ENCODE measurements around the gene MUSTN1. TPM values are rescaled to one million over a fixed set of nuclear protein-coding genes. Genes with fewer than 3 reads are reported as not detected.
A peak's percentile ranks its signal among the peaks of the same experiment; 100 is the strongest.

MUSTN1 gene
- total and polyA plus RNA-seq, 11 donors, result 13.5 to 207 (median 32.4) TPM

- H3K4me1 ChIP-seq, result peaks cover 5 to 45% (median 24%) of the 10 kb centered on the region in 12 donors
- ATAC-seq (peak; percentile 66 to 84 (median 72)), DNase-seq (peak; percentile 53 to 74 (median 66))
- intact Hi-C loops (cut with DNase I), result loop anchor here in 1 of 10 donors (5.0 kb wide), 1 partner anchor 64 kb away; the partner anchor contains the start of gene NEK4
- H3K4me3 ChIP-seq, result peak overlapping the region in 1 of 12 donors; percentile 52
- TF ChIP-seq POLR2A (IDR thresholded peaks at IDR 0.05) (no peak), CTCF (IDR thresholded peaks at IDR 0.05) (no peak)
- H3K27ac ChIP-seq, result peak overlapping the region in 11 of 12 donors; percentile 32 to 90 (median 59)
- WGBS, 4 donors, result 62 to 73% (median 68%) methylated on average over 7 to 8 of the region's 8 CpGs
- H3K9me3 ChIP-seq, result no peaks in the 10 kb centered on the region
- peaks cover 0 to 36% (median 5%) of the 10 kb centered on the region in 9 donors for H3K36me3 ChIP-seq
- H3K27me3 ChIP-seq, result no peaks in the 10 kb centered on the region
Observed at GRCh38 chr3:52835766-52836470, 1.1 kb upstream of the MUSTN1 start.

GRCh38 chr3:52833202-52833601, 1.6 kb downstream of the MUSTN1 start:
- Histone ChIP-seq H3K27ac (peak overlapping the region in 1 of 12 donors; percentile 34), H3K36me3 (peaks cover 0 to 18% (median 0%) of the 10 kb centered on the region in 9 donors), H3K9me3 (no peaks in the 10 kb centered on the region), H3K4me1 (peaks cover 5 to 45% (median 23%) of the 10 kb centered on the region in 12 donors), H3K27me3 (no peaks in the 10 kb centered on the region), H3K4me3 (peak overlapping the region in 3 of 12 donors; percentile 26 to 52 (median 46))
- ATAC-seq (no peak), DNase-seq (peak in 1 of 5 donors; percentile 48)
- intact Hi-C loops (cut with DNase I), result loop anchor here in 1 of 10 donors (5.0 kb wide), 1 partner anchor 61 kb away; the partner anchor contains the start of gene NEK4
- TF ChIP-seq POLR2A (IDR thresholded peaks at IDR 0.05) (no peak), CTCF (IDR thresholded peaks at IDR 0.05) (no peak)
- WGBS, 4 donors, result 90 to 96% (median 95%) methylated on average over 12 to 14 of the region's 14 CpGs

- no peaks in the 10 kb centered on the region for H3K27me3 ChIP-seq
- intact Hi-C loops (cut with DNase I), result loop anchor here in 1 of 10 donors (5.0 kb wide), 1 partner anchor 59 kb away; the partner anchor contains the start of gene NEK4
- H3K4me1 ChIP-seq, result peaks cover 5 to 41% (median 23%) of the 10 kb centered on the region in 12 donors
- peaks cover 0 to 18% (median 0%) of the 10 kb centered on the region in 9 donors for H3K36me3 ChIP-seq
- DNase-seq (peak in 4 of 5 donors; percentile 51 to 68 (median 68)), ATAC-seq (peak in 2 of 4 donors; percentile 10 to 34)
- WGBS, 4 donors, result 53 to 67% (median 62%) methylated on average over 19 to 21 of the region's 21 CpGs
- no peak overlapping the region for H3K4me3 ChIP-seq
- H3K9me3 ChIP-seq, result no peaks in the 10 kb centered on the region
- peak overlapping the region in 8 of 12 donors; percentile 4 to 53 (median 46) for H3K27ac ChIP-seq
- TF ChIP-seq POLR2A (IDR thresholded peaks at IDR 0.05), result no peak
Observed at GRCh38 chr3:52831500-52832301, 3.1 kb downstream of the MUSTN1 start.

GRCh38 chr3:52830535-52831258, 4.1 kb downstream of the MUSTN1 start, which contains the start of gene ITIH4:
TSS of gene ITIH4 (minus strand) at chr3:52830672. CDS start at chr3:52830642, 30 bp downstream.
- intact Hi-C loops (cut with DNase I), result loop anchor here in 1 of 10 donors (5.0 kb wide), 1 partner anchor 58 kb away; the partner anchor contains the start of gene NEK4
- WGBS, 4 donors, result 81 to 86% (median 82%) methylated on average over 16 of the region's 16 CpGs
- TF ChIP-seq POLR2A (IDR thresholded peaks at IDR 0.05), result no peak
- TF ChIP-seq CTCF (IDR thresholded peaks at IDR 0.05), result no peak
- Histone ChIP-seq H3K27me3 (no peaks in the 10 kb centered on the region), H3K36me3 (peaks cover 0 to 14% (median 0%) of the 10 kb centered on the region in 9 donors), H3K4me1 (peaks cover 4 to 31% (median 17%) of the 10 kb centered on the region in 12 donors), H3K9me3 (no peaks in the 10 kb centered on the region), H3K4me3 (peak within 1 kb of the TSS in 1 of 12 donors; percentile 2), H3K27ac (peak within 1 kb of the TSS in 7 of 12 donors; percentile 12 to 53 (median 46))
- ATAC-seq (no peak), DNase-seq (no peak)
